ENCODE results near the gene SCGN.

- TF ChIP-seq POLR2A (IDR thresholded peaks at IDR 0.05; ENCODE audit: low read length) = no peak
- no peak for TF ChIP-seq GATA1 (IDR thresholded peaks at IDR 0.05; ENCODE audit: low read depth, low read length)
Observed at GRCh38 chr6:25675167-25675566, 23.2 kb downstream of the SCGN start.
